DOHH2 (cell line): ENCODE data around the gene TTC9B.

ENCODE experiments used
- H3F3A ChIP-seq: fragments of 200-600 bp; sonication (generic), shearing (Covaris generic); 2 replicates; pipeline ENCODE4 v1.6.0; 2016; ENCODE audit warnings: antibody characterized with exemption, mild to moderate bottlenecking; ENCODE audit not compliant: control insufficient read depth, insufficient read depth
- H3K27ac ChIP-seq: fragments of 200-600 bp; sonication (generic); 2 replicates; pipeline ENCODE4 v1.5.1; 2014; ENCODE audit warnings: low read depth, mild to moderate bottlenecking, low read length, moderate library complexity
- H3K27me3 ChIP-seq: fragments of 200-600 bp; sonication (generic); 2 replicates; pipeline ENCODE4 v1.6.1; 2014; ENCODE audit warnings: mild to moderate bottlenecking, low read length, mixed read lengths; ENCODE audit not compliant: control insufficient read depth
- H3K36me3 ChIP-seq: fragments of 200-600 bp; sonication (generic); 2 replicates; pipeline ENCODE4 v1.6.1; 2014; ENCODE audit warnings: mild to moderate bottlenecking, low read length, moderate library complexity, mixed read lengths; ENCODE audit not compliant: control insufficient read depth
- H3K4me1 ChIP-seq: fragments of 200-600 bp; sonication (generic); 2 replicates; pipeline ENCODE4 v1.6.1; 2014; ENCODE audit warnings: mild to moderate bottlenecking, low read length, mixed read lengths; ENCODE audit not compliant: control insufficient read depth
- H3K4me2 ChIP-seq: fragments of 200-600 bp; sonication (generic); 2 replicates; pipeline ENCODE4 v1.6.0; 2014; ENCODE audit warnings: mild to moderate bottlenecking, low read length, moderate library complexity
- H3K4me3 ChIP-seq: fragments of 200-600 bp; sonication (generic); 2 replicates; pipeline ENCODE4 v1.5.1; 2014; ENCODE audit warnings: mild to moderate bottlenecking, low read length, mixed read lengths
- H3K79me2 ChIP-seq: fragments of 200-600 bp; sonication (generic); 2 replicates; pipeline ENCODE4 v1.6.1; 2014; ENCODE audit warnings: mild to moderate bottlenecking, low read length, mixed read lengths; ENCODE audit not compliant: control insufficient read depth
- H3K9me2 ChIP-seq: fragments of 200-600 bp; sonication (generic); replicated peaks from 2 replicates; pipeline ENCODE4 v1.6.1; 2014; ENCODE audit warnings: mild to moderate bottlenecking, low read length, mixed read lengths; ENCODE audit not compliant: control insufficient read depth
- H3K9me3 ChIP-seq: fragments of 200-600 bp; sonication (generic); 2 replicates; pipeline ENCODE4 v1.6.1; 2014; ENCODE audit warnings: antibody characterized with exemption, low read length, mixed read lengths; ENCODE audit not compliant: control insufficient read depth, insufficient read depth
- H4K20me1 ChIP-seq: fragments of 200-600 bp; sonication (generic); 2 replicates; pipeline ENCODE4 v1.6.0; 2014; ENCODE audit warnings: low read depth, mild to moderate bottlenecking, antibody characterized with exemption, low read length, moderate library complexity; ENCODE audit not compliant: control insufficient read depth, insufficient read depth
- EZH2phosphoT487 ChIP-seq: fragments of 200-600 bp; sonication (generic); IDR thresholded peaks from 2 replicates; pipeline ENCODE4 v1.6.1; 2017; ENCODE audit warnings: borderline replicate concordance, mild to moderate bottlenecking, antibody characterized with exemption, low read length, moderate library complexity, mixed read lengths
- TF ChIP-seq, protein P1 (sequence below): fragments of 200-600 bp; sonication (generic); IDR thresholded peaks from one replicate; pipeline ENCODE4 v1.5.1; 2014; ENCODE audit warnings: antibody characterized with exemption, mild to moderate bottlenecking, low read depth, low read length; ENCODE audit not compliant: poor library complexity, severe bottlenecking

TTC9B gene

GRCh38 chr19:40184273-40184672, 33.9 kb downstream of the TTC9B start:
- H3K4me1 ChIP-seq, result no peaks in the 10 kb centered on the region
- H3K27me3 ChIP-seq, result peaks cover 5% of the 10 kb centered on the region; the same call in 1 of the 2 replicates

GRCh38 chr19:40178756-40179155, 39.4 kb downstream of the TTC9B start:
- Histone ChIP-seq H4K20me1 (no peaks in the 10 kb centered on the region), H3K79me2 (no peaks in the 10 kb centered on the region), H3K27me3 (peaks cover 7% of the 10 kb centered on the region; the same call in 1 of the 2 replicates), H3K9me3 (no peaks in the 10 kb centered on the region), H3K36me3 (no peaks in the 10 kb centered on the region), H3F3A (no peaks in the 10 kb centered on the region), H3K4me1 (no peaks in the 10 kb centered on the region), H3K9me2 (no peaks in the 10 kb centered on the region), H3K4me2 (no peak overlapping the region), H3K4me3 (no peak overlapping the region), H3K27ac (no peak overlapping the region)
- no peak for TF ChIP-seq EZH2phosphoT487
- TF ChIP-seq, protein P1, sequence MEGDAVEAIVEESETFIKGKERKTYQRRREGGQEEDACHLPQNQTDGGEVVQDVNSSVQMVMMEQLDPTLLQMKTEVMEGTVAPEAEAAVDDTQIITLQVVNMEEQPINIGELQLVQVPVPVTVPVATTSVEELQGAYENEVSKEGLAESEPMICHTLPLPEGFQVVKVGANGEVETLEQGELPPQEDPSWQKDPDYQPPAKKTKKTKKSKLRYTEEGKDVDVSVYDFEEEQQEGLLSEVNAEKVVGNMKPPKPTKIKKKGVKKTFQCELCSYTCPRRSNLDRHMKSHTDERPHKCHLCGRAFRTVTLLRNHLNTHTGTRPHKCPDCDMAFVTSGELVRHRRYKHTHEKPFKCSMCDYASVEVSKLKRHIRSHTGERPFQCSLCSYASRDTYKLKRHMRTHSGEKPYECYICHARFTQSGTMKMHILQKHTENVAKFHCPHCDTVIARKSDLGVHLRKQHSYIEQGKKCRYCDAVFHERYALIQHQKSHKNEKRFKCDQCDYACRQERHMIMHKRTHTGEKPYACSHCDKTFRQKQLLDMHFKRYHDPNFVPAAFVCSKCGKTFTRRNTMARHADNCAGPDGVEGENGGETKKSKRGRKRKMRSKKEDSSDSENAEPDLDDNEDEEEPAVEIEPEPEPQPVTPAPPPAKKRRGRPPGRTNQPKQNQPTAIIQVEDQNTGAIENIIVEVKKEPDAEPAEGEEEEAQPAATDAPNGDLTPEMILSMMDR, result no peak

More at GRCh38 chr19:40184273-40184672, 33.9 kb downstream of the TTC9B start:
- Histone ChIP-seq H3K4me2 (no peak overlapping the region), H3K79me2 (no peaks in the 10 kb centered on the region), H3K36me3 (no peaks in the 10 kb centered on the region), H4K20me1 (no peaks in the 10 kb centered on the region), H3F3A (no peaks in the 10 kb centered on the region), H3K4me3 (no peak overlapping the region), H3K9me2 (no peaks in the 10 kb centered on the region), H3K9me3 (no peaks in the 10 kb centered on the region), H3K27ac (no peak overlapping the region)
- TF ChIP-seq, protein P1, result no peak
- TF ChIP-seq EZH2phosphoT487, result no peak

DNA sequence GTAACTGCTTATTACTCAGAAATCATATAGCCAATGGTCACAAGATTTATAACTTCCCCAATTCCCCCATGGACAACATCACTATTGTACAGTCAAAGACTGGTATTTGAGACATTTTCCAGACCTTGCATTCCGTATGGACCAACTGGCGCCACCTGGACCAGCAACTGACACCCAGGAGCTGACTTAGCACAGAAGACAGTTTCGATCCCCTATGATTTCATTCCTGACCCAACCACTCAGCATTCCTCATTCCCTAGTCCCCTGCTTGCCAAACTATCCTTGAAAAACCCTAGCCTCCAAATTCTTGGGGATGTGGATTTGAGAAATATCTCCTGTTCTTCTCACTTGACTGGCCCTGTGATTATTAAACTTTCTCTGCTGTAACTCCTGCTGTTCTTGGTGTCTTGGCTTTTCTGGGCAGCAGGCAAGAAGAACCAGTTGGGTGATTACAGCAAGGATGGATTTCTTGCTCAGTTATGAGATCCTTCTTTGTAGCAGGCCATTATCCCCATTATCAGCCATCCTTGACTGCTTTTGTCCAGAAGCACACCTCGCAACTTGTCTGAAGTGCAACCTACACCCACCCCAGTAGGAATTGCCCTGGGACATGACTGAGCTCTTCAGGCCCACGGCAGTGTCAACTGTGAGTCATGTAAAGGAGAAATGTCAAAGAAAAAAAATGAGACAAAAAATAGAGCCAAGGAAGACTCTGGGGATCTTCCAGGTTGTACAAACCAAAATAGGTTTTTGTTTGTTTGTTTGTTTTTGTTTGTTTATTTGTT, 40.7 kb downstream of the TTC9B start:
- Histone ChIP-seq H4K20me1 (no peaks in the 10 kb centered on the region), H3K27ac (no peak overlapping the region), H3F3A (no peaks in the 10 kb centered on the region), H3K4me1 (no peaks in the 10 kb centered on the region), H3K27me3 (peaks cover 7% of the 10 kb centered on the region; the same call in 1 of the 2 replicates), H3K9me2 (no peaks in the 10 kb centered on the region), H3K4me2 (no peak overlapping the region), H3K79me2 (no peaks in the 10 kb centered on the region), H3K36me3 (no peaks in the 10 kb centered on the region), H3K4me3 (no peak overlapping the region), H3K9me3 (no peaks in the 10 kb centered on the region)
- TF ChIP-seq EZH2phosphoT487, result no peak

DNA sequence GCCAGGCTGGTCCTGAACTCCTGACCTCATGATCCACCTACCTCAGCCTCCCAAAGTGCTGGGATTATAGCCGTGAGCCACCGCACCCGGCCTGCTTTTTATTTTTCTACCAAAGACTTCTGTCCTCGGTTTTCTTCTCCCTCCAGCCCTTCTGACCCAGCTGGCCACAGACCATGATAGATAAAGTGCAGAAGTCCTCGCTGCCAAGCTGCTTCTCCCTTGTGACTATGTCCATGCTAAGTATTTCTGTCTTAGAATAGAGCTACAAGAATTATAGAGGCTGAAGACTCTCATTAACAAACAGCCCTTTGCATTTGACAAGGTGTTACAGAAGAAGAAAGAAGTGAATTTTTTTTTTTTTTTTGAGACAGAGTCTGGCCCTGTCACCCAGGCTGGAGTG, 42.4 kb downstream of the TTC9B start:
- Histone ChIP-seq H3K36me3 (no peaks in the 10 kb centered on the region), H3K4me1 (no peaks in the 10 kb centered on the region), H3K27me3 (peaks cover 7% of the 10 kb centered on the region; the same call in 1 of the 2 replicates), H3K9me2 (no peaks in the 10 kb centered on the region), H3F3A (no peaks in the 10 kb centered on the region), H3K9me3 (no peaks in the 10 kb centered on the region), H3K79me2 (no peaks in the 10 kb centered on the region), H3K4me3 (no peak overlapping the region), H4K20me1 (no peaks in the 10 kb centered on the region), H3K4me2 (no peak overlapping the region), H3K27ac (no peak overlapping the region)
- TF ChIP-seq, protein P1, result no peak
- TF ChIP-seq EZH2phosphoT487, result no peak
